Karpas-422 (cell line): Measurements from ENCODE around the gene DIP2C. TPM values are rescaled to one million over a fixed set of nuclear protein-coding genes. Genes with fewer than 3 reads are reported as not detected.

Source experiments
- DNase-seq: peaks from one replicate; pipeline ENCODE4 v3.0.0-alpha.2; 2015
- H2AFZ ChIP-seq: fragments of 200-600 bp; sonication (generic); 2 replicates; pipeline ENCODE4 v1.6.1; 2014; ENCODE audit warnings: antibody characterized with exemption, low read length, mixed read lengths
- H3K27ac ChIP-seq: fragments of 200-600 bp; sonication (generic); 2 replicates; pipeline ENCODE4 v1.5.1; 2014; ENCODE audit warnings: mild to moderate bottlenecking, low read length, moderate library complexity
- H3K27me3 ChIP-seq: fragments of 200-600 bp; sonication (generic); 2 replicates; pipeline ENCODE4 v1.6.1; 2014; ENCODE audit warnings: low read length, mixed read lengths
- H3K36me3 ChIP-seq: fragments of 200-600 bp; sonication (generic); 2 replicates; pipeline ENCODE4 v1.6.1; 2014; ENCODE audit warnings: low read length, mixed read lengths; ENCODE audit not compliant: insufficient read depth
- H3K4me1 ChIP-seq: fragments of 200-600 bp; sonication (generic); 2 replicates; pipeline ENCODE4 v1.6.1; 2014; ENCODE audit warnings: mild to moderate bottlenecking, low read length, mixed read lengths
- H3K4me2 ChIP-seq: fragments of 200-600 bp; sonication (generic); 2 replicates; pipeline ENCODE4 v1.6.1; 2014; ENCODE audit warnings: low read length, low read depth, mild to moderate bottlenecking; ENCODE audit not compliant: poor library complexity, severe bottlenecking
- H3K4me3 ChIP-seq: fragments of 200-600 bp; sonication (generic); 2 replicates; pipeline ENCODE4 v1.5.1; 2014; ENCODE audit warnings: mild to moderate bottlenecking, antibody characterized with exemption, low read length, mixed read lengths
- H3K79me2 ChIP-seq: fragments of 200-600 bp; sonication (generic); 2 replicates; pipeline ENCODE4 v1.6.1; 2014; ENCODE audit warnings: mild to moderate bottlenecking, low read length, mixed read lengths
- H3K9ac ChIP-seq: fragments of 200-600 bp; sonication (generic); 2 replicates; pipeline ENCODE4 v1.6.0; 2014; ENCODE audit warnings: low read length
- H3K9me2 ChIP-seq: fragments of 200-600 bp; sonication (generic), shearing (Covaris generic); replicated peaks from 2 replicates; pipeline ENCODE4 v1.6.0; 2014; ENCODE audit warnings: mild to moderate bottlenecking, low read length, moderate library complexity; ENCODE audit not compliant: insufficient read depth
- H3K9me3 ChIP-seq: fragments of 300-700, 200-600 bp; sonication (generic); 2 replicates; pipeline ENCODE4 v1.6.1; 2014; ENCODE audit warnings: low read length, mixed read lengths
- H4K20me1 ChIP-seq: fragments of 200-600 bp; sonication (generic); 2 replicates; pipeline ENCODE4 v1.6.1; 2014; ENCODE audit warnings: mild to moderate bottlenecking, antibody characterized with exemption, low read length, low read depth; ENCODE audit not compliant: insufficient read depth
- total RNA-seq: library from RNA; depleted of rRNA; stranded (reverse); fragments of >200 nt; shearing (Covaris generic); gene quantifications from 2 replicates; pipeline ENCODE4 v1.2.3, GENCODE V29; 2014; ENCODE audit warnings: low replicate concordance

The DIP2C gene
- total RNA-seq, 1 experiment from 2014 or later = 0.11 TPM

DNA sequence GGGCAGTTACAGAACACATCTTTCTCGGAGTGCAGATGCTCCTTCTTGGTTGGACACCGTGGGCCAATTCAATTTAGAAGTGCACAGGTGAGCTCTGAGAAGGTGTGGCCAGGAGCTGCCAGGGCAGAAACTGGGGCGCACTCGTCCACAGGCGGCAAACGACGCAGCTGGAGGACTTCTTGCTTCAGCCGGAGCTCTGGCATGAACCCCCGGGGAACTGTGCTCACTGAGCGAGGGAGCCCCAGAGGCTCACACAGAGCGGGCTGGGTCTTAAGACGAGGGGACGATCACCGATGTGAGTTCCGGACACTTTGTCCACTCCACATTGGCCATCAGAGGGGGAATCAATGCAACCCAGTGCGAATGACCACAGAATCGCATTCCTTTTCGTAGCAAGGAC, 413.8 kb downstream of the DIP2C start:
- no peaks in the 10 kb centered on the region for H3K9me2 ChIP-seq
- H3K4me3 ChIP-seq = no peak overlapping the region
- no peak overlapping the region for H2AFZ ChIP-seq
- H3K4me2 ChIP-seq = no peak overlapping the region
- no peaks in the 10 kb centered on the region for H4K20me1 ChIP-seq
- H3K27me3 ChIP-seq = no peaks in the 10 kb centered on the region
- no peaks in the 10 kb centered on the region for H3K79me2 ChIP-seq
- H3K9me3 ChIP-seq = no peaks in the 10 kb centered on the region
- no peak for DNase-seq
- no peak overlapping the region for H3K27ac ChIP-seq
- H3K9ac ChIP-seq = no peak overlapping the region
- H3K4me1 ChIP-seq = no peaks in the 10 kb centered on the region
- H3K36me3 ChIP-seq = no peaks in the 10 kb centered on the region

DNA sequence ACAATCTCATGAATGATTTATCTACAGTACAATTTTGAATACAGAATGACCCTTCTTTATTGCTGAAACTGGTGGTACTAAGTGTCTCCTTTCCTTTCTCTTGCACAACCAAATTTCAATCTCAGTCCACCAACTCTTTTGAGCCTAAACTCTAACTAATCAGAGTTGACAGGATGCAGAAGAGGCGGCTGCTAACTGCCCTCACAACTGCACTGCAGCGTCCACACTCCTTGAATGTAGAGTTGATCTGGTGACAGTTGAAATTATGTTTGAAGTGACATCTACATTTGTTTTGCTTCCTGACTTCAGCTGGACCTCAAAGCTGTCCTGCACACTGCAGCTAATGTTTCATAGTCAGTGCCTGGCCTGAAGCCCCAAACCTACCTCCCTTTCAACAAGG, 414.6 kb downstream of the DIP2C start:
- Histone ChIP-seq H3K9me3 (no peaks in the 10 kb centered on the region), H3K9me2 (no peaks in the 10 kb centered on the region), H2AFZ (no peak overlapping the region), H3K4me2 (no peak overlapping the region), H3K4me3 (no peak overlapping the region), H4K20me1 (no peaks in the 10 kb centered on the region), H3K36me3 (no peaks in the 10 kb centered on the region), H3K27me3 (no peaks in the 10 kb centered on the region), H3K79me2 (no peaks in the 10 kb centered on the region), H3K27ac (no peak overlapping the region), H3K9ac (no peak overlapping the region), H3K4me1 (no peaks in the 10 kb centered on the region)
- DNase-seq = no peak

- DNase-seq = no peak
- no peaks in the 10 kb centered on the region for H3K27me3 ChIP-seq
- H3K9me2 ChIP-seq = no peaks in the 10 kb centered on the region
- no peak overlapping the region for H3K9ac ChIP-seq
- no peak overlapping the region for H3K4me3 ChIP-seq
- H3K27ac ChIP-seq = no peak overlapping the region
- H3K4me1 ChIP-seq = no peaks in the 10 kb centered on the region
- H2AFZ ChIP-seq = no peak overlapping the region
- H3K36me3 ChIP-seq = no peaks in the 10 kb centered on the region
- no peaks in the 10 kb centered on the region for H3K79me2 ChIP-seq
- H4K20me1 ChIP-seq = no peaks in the 10 kb centered on the region
- H3K9me3 ChIP-seq = no peaks in the 10 kb centered on the region
- no peak overlapping the region for H3K4me2 ChIP-seq
These were observed 416.4 kb downstream of the DIP2C start for GRCh38 chr10:273088-273487.

DNA sequence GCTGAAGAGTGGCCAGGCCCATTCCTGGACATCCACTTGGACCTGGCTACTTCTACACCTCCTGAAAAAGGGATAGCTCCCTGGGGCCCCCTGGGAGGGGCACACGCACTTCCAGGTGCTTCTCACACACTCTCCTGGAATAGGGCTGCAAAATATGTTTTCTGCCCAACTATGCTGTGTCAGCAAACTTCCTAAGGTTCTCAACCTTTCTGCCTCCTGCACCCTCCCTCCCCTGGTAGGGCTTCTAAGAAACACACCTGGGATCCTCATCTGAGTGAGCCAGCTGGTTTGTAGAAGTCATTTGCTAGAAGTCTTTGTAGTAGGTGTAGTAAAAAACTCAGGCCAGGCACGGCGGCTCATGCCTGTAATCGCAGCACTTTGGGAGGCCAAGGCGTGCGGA, 417.7 kb downstream of the DIP2C start:
- no peak overlapping the region for H3K4me2 ChIP-seq
- no peaks in the 10 kb centered on the region for H3K27me3 ChIP-seq

DNA sequence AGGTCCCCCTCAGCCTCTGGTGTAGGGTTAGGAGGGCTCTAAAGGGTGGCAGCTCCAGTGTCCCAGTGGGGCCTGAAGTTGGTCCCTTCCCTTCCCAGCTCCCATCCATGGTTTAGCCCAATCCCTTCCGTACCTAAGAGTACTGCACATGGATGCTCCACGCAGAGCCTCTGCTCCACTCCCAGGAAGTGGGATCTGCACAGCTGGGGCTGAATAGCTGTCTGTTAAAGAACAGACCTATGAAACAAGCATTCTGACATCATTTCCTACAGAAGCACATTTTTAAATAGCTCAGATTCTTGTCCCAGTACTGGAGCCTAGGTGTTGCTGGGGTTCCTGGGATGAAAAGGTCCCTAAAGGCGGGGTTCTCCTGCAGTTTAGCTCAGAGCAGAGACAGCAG, 418.3 kb downstream of the DIP2C start:
- H3K27ac ChIP-seq = no peak overlapping the region
- no peaks in the 10 kb centered on the region for H3K9me2 ChIP-seq
- no peaks in the 10 kb centered on the region for H4K20me1 ChIP-seq
- H3K27me3 ChIP-seq = no peaks in the 10 kb centered on the region
- no peak overlapping the region for H3K4me3 ChIP-seq
- H3K4me1 ChIP-seq = no peaks in the 10 kb centered on the region
- H3K9me3 ChIP-seq = no peaks in the 10 kb centered on the region
- no peak overlapping the region for H3K9ac ChIP-seq
- no peak overlapping the region for H3K4me2 ChIP-seq
- DNase-seq = no peak
- H2AFZ ChIP-seq = no peak overlapping the region
- H3K79me2 ChIP-seq = no peaks in the 10 kb centered on the region
- H3K36me3 ChIP-seq = no peaks in the 10 kb centered on the region

More for the DNA sequence above, 417.7 kb downstream of the DIP2C start:
- H2AFZ ChIP-seq = no peak overlapping the region
- no peak for DNase-seq
- H3K4me1 ChIP-seq = no peaks in the 10 kb centered on the region
- no peaks in the 10 kb centered on the region for H3K9me3 ChIP-seq
- no peaks in the 10 kb centered on the region for H3K79me2 ChIP-seq
- H3K36me3 ChIP-seq = no peaks in the 10 kb centered on the region
- no peak overlapping the region for H3K4me3 ChIP-seq
- H3K9me2 ChIP-seq = no peaks in the 10 kb centered on the region
- H3K27ac ChIP-seq = no peak overlapping the region
- H4K20me1 ChIP-seq = no peaks in the 10 kb centered on the region
- H3K9ac ChIP-seq = no peak overlapping the region

DNA sequence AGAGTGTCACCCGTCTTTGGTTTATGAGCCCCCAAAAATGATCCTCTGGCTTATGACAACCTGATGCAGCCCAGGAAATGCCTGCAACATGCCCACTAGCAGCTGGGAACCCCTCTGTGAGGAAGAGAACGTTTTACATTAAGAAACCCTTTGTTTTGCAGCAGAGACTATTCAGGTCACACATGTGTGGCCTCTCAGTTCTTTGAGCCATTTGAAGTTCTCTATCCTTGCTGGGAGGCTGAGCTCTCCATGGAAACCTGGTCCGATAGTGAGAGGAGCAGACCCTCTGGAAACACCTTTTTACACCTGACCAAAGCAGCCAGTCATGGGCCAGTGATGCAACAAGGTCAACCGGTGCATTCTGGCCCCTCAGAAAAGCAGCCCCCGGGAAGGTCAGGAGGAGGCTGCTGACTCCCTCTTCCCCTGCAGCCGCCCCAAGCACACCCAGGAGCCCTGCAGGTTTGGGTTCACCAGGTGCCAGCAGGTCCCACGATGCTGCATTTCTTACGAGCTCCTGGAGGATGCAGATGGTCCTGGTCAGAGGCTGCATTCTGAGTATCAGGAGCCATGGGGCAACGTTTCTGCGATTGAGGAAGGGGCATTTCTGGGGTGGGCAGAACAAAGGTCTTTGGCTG, 419.9 kb downstream of the DIP2C start:
- no peaks in the 10 kb centered on the region for H3K27me3 ChIP-seq
- H3K9me2 ChIP-seq = no peaks in the 10 kb centered on the region
- H3K79me2 ChIP-seq = no peaks in the 10 kb centered on the region
- H3K27ac ChIP-seq = no peak overlapping the region
- H2AFZ ChIP-seq = no peak overlapping the region
- no peak for DNase-seq
- no peak overlapping the region for H3K4me3 ChIP-seq
- no peaks in the 10 kb centered on the region for H4K20me1 ChIP-seq
- H3K9me3 ChIP-seq = no peaks in the 10 kb centered on the region
- H3K4me1 ChIP-seq = no peaks in the 10 kb centered on the region
- no peak overlapping the region for H3K9ac ChIP-seq
- H3K36me3 ChIP-seq = no peaks in the 10 kb centered on the region
- no peak overlapping the region for H3K4me2 ChIP-seq

GRCh38 chr10:267705-268104, 421.8 kb downstream of the DIP2C start:
- no peaks in the 10 kb centered on the region for H3K9me2 ChIP-seq
- H3K27ac ChIP-seq = no peak overlapping the region
- H3K36me3 ChIP-seq = no peaks in the 10 kb centered on the region
- H3K27me3 ChIP-seq = no peaks in the 10 kb centered on the region
- H4K20me1 ChIP-seq = no peaks in the 10 kb centered on the region
- no peaks in the 10 kb centered on the region for H3K9me3 ChIP-seq
- DNase-seq = no peak
- no peak overlapping the region for H3K4me2 ChIP-seq
- H3K79me2 ChIP-seq = no peaks in the 10 kb centered on the region
- no peak overlapping the region for H3K4me3 ChIP-seq
- no peak overlapping the region for H2AFZ ChIP-seq
- H3K9ac ChIP-seq = no peak overlapping the region
- H3K4me1 ChIP-seq = no peaks in the 10 kb centered on the region

GRCh38 chr10:266974-267425, 422.5 kb downstream of the DIP2C start:
- Histone ChIP-seq H4K20me1 (no peaks in the 10 kb centered on the region), H3K79me2 (no peaks in the 10 kb centered on the region), H3K4me2 (no peak overlapping the region), H3K27ac (no peak overlapping the region), H2AFZ (no peak overlapping the region), H3K9ac (no peak overlapping the region), H3K4me3 (no peak overlapping the region), H3K4me1 (no peaks in the 10 kb centered on the region), H3K27me3 (no peaks in the 10 kb centered on the region), H3K36me3 (no peaks in the 10 kb centered on the region), H3K9me3 (no peaks in the 10 kb centered on the region), H3K9me2 (no peaks in the 10 kb centered on the region)
- no peak for DNase-seq
